GM13976 (cell line): ENCODE measurements around the gene USB1.

ENCODE experiments used
- DNase-seq: peaks from one replicate; pipeline ENCODE4 v3.0.0; 2012; ENCODE audit warnings: low spot score
- in situ Hi-C: fragments of 300-500 bp; cut with MboI; formaldehyde crosslinking; loops from one replicate; pipeline ENCODE4 v1.12.0; 2022; ENCODE audit warnings: low sequenced_read_pairs, mixed read lengths, inconsistent platforms; ENCODE audit not compliant: unreplicated experiment
- TF ChIP-seq, protein P1 (sequence below): IDR thresholded peaks from 2 replicates; pipeline ENCODE4 v1.5.1; 2012; ENCODE audit warnings: borderline replicate concordance, mild to moderate bottlenecking; ENCODE audit not compliant: insufficient read depth; ENCODE audit errors: extremely low read depth, missing control alignments, control extremely low read depth

The USB1 gene

DNA sequence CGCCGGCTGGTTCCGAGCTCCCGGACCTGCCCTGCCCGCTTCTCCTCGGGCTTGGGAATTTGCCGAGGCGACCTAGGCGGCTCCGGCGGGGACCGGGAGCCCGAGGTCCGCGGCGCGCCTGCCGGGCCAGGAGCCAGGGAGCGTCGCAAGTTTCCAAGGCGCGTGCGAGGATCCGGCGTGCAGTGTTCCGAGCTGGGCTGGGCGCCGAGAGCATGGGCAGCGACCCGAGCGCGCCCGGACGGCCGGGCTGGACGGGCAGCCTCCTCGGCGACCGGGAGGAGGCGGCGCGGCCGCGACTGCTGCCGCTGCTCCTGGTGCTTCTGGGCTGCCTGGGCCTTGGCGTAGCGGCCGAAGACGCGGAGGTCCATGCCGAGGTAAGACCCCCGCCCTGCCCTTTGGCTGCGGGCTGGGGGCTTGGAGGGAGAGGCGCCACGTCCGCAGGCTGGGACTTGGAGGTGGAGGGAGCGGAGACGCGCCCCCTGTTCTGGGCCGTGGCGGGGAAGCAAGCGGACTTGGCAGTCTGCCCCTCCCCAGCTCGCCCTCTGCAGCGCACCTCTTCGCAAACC, 25.0 kb downstream of the USB1 start:
- TF ChIP-seq, protein P1, sequence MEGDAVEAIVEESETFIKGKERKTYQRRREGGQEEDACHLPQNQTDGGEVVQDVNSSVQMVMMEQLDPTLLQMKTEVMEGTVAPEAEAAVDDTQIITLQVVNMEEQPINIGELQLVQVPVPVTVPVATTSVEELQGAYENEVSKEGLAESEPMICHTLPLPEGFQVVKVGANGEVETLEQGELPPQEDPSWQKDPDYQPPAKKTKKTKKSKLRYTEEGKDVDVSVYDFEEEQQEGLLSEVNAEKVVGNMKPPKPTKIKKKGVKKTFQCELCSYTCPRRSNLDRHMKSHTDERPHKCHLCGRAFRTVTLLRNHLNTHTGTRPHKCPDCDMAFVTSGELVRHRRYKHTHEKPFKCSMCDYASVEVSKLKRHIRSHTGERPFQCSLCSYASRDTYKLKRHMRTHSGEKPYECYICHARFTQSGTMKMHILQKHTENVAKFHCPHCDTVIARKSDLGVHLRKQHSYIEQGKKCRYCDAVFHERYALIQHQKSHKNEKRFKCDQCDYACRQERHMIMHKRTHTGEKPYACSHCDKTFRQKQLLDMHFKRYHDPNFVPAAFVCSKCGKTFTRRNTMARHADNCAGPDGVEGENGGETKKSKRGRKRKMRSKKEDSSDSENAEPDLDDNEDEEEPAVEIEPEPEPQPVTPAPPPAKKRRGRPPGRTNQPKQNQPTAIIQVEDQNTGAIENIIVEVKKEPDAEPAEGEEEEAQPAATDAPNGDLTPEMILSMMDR: no peak
- no peak for DNase-seq
- in situ Hi-C loops: no loop called here

DNA sequence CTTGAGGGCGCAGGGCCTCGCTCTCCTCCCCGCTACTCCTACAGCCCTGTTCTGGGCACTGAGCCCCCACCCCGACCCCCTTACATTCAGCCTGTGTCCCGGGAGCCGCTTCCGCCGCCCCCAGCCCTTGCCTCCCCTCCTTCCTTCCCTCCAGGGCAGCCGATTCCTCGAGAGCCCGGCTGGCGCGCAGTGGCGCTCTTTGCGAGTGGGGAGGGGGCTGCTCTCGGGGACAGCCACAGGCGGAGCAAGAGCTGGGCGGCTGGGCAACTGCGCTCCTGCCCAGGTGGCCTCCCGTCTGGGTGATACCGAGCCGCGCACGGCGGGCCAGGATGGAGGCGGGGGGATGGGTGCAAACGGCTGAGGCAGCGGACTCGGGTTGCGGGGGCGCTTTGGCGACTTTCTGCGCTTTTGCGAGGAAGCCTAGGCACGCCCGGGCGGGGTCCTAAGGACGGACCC, 25.5 kb downstream of the USB1 start:
- DNase-seq: no peak
- TF ChIP-seq, protein P1: no peak
- in situ Hi-C loops: no loop called here

DNA sequence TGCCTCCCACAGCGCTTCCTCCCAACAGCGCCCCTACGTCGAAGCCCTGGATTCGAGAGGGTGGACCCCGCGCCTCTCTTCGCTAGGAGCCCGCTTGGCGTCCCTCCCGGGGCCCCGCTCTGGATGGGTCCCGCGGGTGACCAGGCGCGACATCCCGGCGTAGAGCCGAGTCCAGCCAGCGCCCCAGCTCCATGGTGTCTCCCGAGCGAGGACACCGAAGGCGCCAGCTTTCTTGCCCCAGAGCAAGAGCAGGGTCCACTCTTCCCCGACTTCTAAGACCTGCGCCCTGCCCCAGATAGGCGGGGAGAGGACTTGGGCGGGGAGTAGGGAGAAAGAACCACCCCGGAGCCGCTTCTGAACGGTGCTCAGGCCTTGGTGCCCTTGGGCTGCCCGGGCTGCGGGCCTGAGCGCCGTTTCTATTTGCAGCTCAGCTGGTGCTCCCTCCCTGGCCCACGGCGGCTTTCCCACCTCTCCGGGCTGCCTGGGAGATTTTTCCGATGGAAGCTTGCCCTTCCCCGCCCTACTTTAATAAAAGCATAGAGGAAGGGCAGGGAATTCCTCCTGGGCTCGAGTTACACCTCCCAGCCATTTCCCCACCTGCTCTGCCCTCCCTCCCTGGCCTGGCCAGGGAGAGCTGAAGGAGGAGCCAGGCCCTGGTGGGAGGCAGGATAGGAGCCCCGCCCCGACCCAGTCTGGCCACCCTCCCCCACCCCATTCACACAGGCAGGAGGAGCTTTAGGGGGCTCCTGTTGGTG, 26.1 kb downstream of the USB1 start:
- in situ Hi-C loops: no loop called here
- TF ChIP-seq, protein P1: no peak
- DNase-seq: no peak

DNA sequence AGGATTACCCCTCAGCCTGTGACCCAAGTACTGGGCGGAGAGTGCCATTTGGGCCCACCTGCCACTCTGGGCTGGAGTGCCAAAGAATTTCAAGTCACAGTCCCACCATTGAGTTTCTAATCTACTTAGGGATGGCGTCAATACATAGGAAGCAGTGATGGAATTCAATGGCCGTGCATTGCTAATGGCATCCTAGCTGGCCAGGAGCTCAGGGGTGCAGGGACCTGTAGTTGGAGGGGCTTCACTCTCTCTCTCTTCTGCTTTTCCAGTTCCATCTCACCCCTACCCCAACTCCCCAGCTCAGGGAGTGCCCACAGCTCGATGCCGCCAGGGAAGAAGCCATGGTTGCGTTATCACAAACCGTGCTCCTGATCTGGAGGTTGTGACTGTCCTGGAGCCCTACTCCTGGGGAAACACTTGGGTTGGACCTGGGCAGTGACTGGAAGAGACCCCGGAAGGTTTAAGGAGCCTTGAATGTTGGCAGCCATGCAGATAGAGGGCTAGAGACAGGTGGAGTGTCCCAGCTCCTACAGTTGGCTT, 26.8 kb downstream of the USB1 start:
- TF ChIP-seq, protein P1: no peak
- no peak for DNase-seq
- in situ Hi-C loops: no loop called here

DNA sequence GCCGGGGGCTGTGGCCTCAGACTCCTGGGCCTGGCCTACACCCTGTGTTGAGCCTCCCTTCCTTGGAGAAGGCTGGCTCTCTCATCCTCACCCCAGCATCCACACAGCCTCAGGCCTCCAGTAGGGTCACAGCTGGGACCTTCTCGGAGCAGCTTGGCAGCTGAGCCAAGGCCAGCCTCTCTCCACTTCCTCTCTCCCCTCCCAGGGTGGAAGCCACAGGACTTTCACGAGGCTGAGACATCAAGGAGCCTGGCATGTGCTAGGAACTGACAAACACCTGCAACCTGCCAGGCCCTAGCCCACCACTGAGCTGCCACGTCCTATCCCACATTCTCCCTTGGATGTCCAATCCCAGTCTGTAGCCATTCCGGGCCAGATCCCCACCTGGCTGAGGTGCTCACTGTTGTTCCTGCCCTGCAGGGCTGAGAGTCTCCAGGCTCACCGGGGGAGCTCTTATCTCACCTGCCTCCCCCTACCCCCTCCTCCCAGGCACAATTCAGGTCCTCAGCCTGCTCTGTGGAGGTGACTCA, 27.4 kb downstream of the USB1 start:
- TF ChIP-seq, protein P1: no peak
- DNase-seq: no peak
- in situ Hi-C loops: no loop called here

DNA sequence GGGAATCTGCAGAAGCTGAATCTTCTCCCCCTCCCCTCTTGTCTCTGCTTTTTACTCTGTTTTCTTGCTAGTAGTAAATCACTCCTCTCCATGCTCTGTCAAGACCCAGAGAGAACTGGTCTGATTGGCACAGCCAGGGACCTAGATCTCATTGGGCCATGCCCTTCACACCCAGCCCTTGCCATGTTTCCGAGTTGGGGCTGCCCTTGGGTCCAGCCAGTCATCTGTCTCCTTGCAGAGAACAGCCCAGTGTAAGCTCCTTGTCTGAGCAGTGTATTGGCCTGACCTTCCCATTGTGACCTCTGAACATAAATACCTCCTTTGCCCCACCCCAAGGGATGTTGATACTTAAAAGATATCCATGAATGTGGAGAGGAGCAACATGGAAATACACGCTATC, 28.2 kb downstream of the USB1 start:
- TF ChIP-seq, protein P1: no peak
- in situ Hi-C loops: no loop called here
- DNase-seq: no peak
